Chondrocyte (in vitro differentiated cells): ENCODE results near the gene TCP1. TPM values are rescaled to one million over a fixed set of nuclear protein-coding genes. Genes with fewer than 3 reads are reported as not detected.
"Not testable (repeated sequence)": the region's sequence is repeated elsewhere in the genome, so short reads cannot be mapped to it uniquely, and the experiment has no call there.

Source experiments
- DNase-seq: peaks from one replicate; pipeline ENCODE4 v3.0.0; 2021; ENCODE audit warnings: mixed read lengths, low spot score
- H3K27ac Mint-ChIP-seq: one replicate; pipeline ENCODE4 v1.8.0; 2021; ENCODE audit warnings: mild to moderate bottlenecking, moderate library complexity, mixed read lengths; ENCODE audit not compliant: unreplicated experiment
- H3K27me3 Mint-ChIP-seq: 2 replicates; pipeline ENCODE4 v1.8.0; 2021; ENCODE audit warnings: low read depth, mixed read lengths
- H3K36me3 Mint-ChIP-seq: 2 replicates; pipeline ENCODE4 v1.8.0; 2021; ENCODE audit warnings: low read depth, mixed read lengths
- H3K4me1 Mint-ChIP-seq: 2 replicates; pipeline ENCODE4 v1.8.0; 2021; ENCODE audit warnings: low read depth, mild to moderate bottlenecking, mixed read lengths
- H3K4me3 Mint-ChIP-seq: one replicate; pipeline ENCODE4 v1.8.0; 2021; ENCODE audit warnings: mild to moderate bottlenecking, moderate library complexity, mixed read lengths; ENCODE audit not compliant: unreplicated experiment
- H3K9me3 Mint-ChIP-seq: 2 replicates; pipeline ENCODE4 v1.8.0; 2021; ENCODE audit warnings: low read depth, mixed read lengths
- CTCF ChIP-seq: fragments of 200-600 bp; sonication (generic); IDR thresholded peaks from 2 replicates; pipeline ENCODE4 v1.5.0; 2021; ENCODE audit warnings: antibody characterized with exemption, mild to moderate bottlenecking, moderate library complexity
- total RNA-seq: library from RNA; stranded (reverse); gene quantifications from 3 replicates; pipeline ENCODE4 v1.2.1, GENCODE V29; 2021

Gene TCP1
- total RNA-seq, 1 donor from 2014 or later, result 175 TPM

GRCh38 chr6:159745081-159745480 is 44.3 kb downstream of the TCP1 start:
- no peak for DNase-seq
- Mint-ChIP-seq H3K4me3 (no peak overlapping the region), H3K27me3 (no peaks in the 10 kb centered on the region), H3K27ac (no peak overlapping the region), H3K36me3 (peaks cover 42% of the 10 kb centered on the region), H3K4me1 (peaks cover 3% of the 10 kb centered on the region), H3K9me3 (no peaks in the 10 kb centered on the region)
- TF ChIP-seq CTCF, result no peak

- Mint-ChIP-seq H3K4me1 (peaks cover 6% of the 10 kb centered on the region), H3K4me3 (no peak overlapping the region), H3K27me3 (no peaks in the 10 kb centered on the region), H3K27ac (peak overlapping the region; percentile 32), H3K36me3 (peaks cover 25% of the 10 kb centered on the region), H3K9me3 (no peaks in the 10 kb centered on the region)
- no peak for TF ChIP-seq CTCF
- no peak for DNase-seq
These were observed 47.2 kb downstream of the TCP1 start for GRCh38 chr6:159742165-159742564.

- peaks cover 14% of the 10 kb centered on the region for H3K36me3 Mint-ChIP-seq
- H3K4me1 Mint-ChIP-seq, result peaks cover 6% of the 10 kb centered on the region
- no peak for DNase-seq
These were observed 50.1 kb downstream of the TCP1 start for GRCh38 chr6:159739341-159739740.

GRCh38 chr6:159736908-159737307 is 52.5 kb downstream of the TCP1 start:
- no peak overlapping the region for H3K4me3 Mint-ChIP-seq
- no peak for DNase-seq
- no peak for TF ChIP-seq CTCF
- H3K36me3 Mint-ChIP-seq, result peaks cover 6% of the 10 kb centered on the region
- no peak overlapping the region for H3K27ac Mint-ChIP-seq
- H3K9me3 Mint-ChIP-seq, result no peaks in the 10 kb centered on the region
- peaks cover 3% of the 10 kb centered on the region for H3K4me1 Mint-ChIP-seq
- H3K27me3 Mint-ChIP-seq, result no peaks in the 10 kb centered on the region

More at GRCh38 chr6:159739341-159739740, 50.1 kb downstream of the TCP1 start:
- Mint-ChIP-seq H3K27me3 (no peaks in the 10 kb centered on the region), H3K9me3 (no peaks in the 10 kb centered on the region), H3K27ac (no peak overlapping the region), H3K4me3 (no peak overlapping the region)
- no peak for TF ChIP-seq CTCF

- H3K36me3 Mint-ChIP-seq, H3K4me3 Mint-ChIP-seq, H3K9me3 Mint-ChIP-seq, H3K27me3 Mint-ChIP-seq, DNase-seq: not testable (repeated sequence)
- Mint-ChIP-seq H3K27ac (peak overlapping the region; percentile 27), H3K4me1 (peaks cover 34% of the 10 kb centered on the region)
These were observed 56.0 kb downstream of the TCP1 start for GRCh38 chr6:159733395-159733794.

GRCh38 chr6:159732550-159732949 is 56.9 kb downstream of the TCP1 start:
- not testable (repeated sequence) for H3K27ac Mint-ChIP-seq, H3K4me3 Mint-ChIP-seq, H3K9me3 Mint-ChIP-seq, H3K36me3 Mint-ChIP-seq, H3K27me3 Mint-ChIP-seq, DNase-seq
- peaks cover 31% of the 10 kb centered on the region for H3K4me1 Mint-ChIP-seq
